ENCODE results near the gene SHH. TPM values are rescaled to one million over a fixed set of nuclear protein-coding genes. Genes with fewer than 3 reads are reported as not detected.

SHH gene
- total and polyA plus RNA-seq, 2 of the 13 experiments (the other 11 are each of a cell fraction or from before 2014, with no cell fraction given), result 1.9 to 3.4 TPM

DNA sequence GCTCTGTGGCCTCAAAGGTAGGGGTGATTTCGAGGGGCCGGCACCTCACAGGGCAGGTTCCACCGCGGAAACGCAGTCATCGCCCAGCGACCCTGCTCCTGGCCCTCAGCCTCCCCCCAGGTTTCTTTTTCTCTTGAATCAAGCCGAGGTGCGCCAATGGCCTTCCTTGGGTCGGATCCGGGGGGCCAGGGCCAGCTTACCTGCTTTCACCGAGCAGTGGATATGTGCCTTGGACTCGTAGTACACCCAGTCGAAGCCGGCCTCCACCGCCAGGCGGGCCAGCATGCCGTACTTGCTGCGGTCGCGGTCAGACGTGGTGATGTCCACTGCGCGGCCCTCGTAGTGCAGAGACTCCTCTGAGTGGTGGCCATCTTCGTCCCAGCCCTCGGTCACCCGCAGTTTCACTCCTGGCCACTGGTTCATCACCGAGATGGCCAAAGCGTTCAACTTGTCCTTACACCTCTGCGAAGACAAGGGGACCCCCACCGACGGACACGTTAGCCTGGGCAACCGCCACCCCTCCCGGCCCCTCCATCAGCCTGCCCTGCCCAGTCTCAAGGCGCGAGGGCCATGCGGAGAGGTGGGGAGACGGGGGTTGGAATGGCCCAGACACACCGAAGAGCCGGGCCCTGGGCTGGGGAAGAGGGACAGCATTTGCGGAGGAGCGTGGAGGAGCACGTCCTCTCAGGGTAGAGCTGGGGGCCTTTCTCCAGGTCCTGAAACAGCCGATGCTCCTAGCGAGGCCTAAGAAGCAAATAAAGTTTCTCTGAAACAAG is 6.0 kb downstream of the SHH start:
- in situ Hi-C loops (cut with HindIII; ENCODE audit: extremely low pct_ligation_motif_present, low pct_unique_long_range_greater_than_20kb), result loop anchor here (25.0 kb wide), 1 partner anchor 831 kb away; the partner anchor contains the start of gene RNF32
- Histone ChIP-seq H3K9me3 (ENCODE audit: low read length) (no peaks in the 10 kb centered on the region), H3K27me3 (ENCODE audit: control insufficient read depth in 1 of 2, insufficient read depth in 2 of 2, low read length in 2 of 2) (peaks cover 2 to 16% of the 10 kb centered on the region in 2 experiments; a peak in 4 of 5 replicates), H3K79me2 (ENCODE audit: insufficient read depth, low read length) (no peaks in the 10 kb centered on the region), H3K4me2 (ENCODE audit: low read depth, low read length) (no peak overlapping the region), H3K4me3 (replicated peaks in 1 of 3; ENCODE audit: insufficient read depth in 1 of 3, low read depth in 2 of 3, low read length in 3 of 3) (no peak overlapping the region), H3K27ac (ENCODE audit: extremely low read length, insufficient read depth, low read length) (no peak overlapping the region), H3K9ac (ENCODE audit: insufficient read depth, low read depth, low read length) (no peak overlapping the region), H4K20me1 (ENCODE audit: insufficient read depth, low read length) (no peaks in the 10 kb centered on the region), H2AFZ (ENCODE audit: low read length) (no peak overlapping the region), H3K36me3 (replicated peaks in 1 of 2; ENCODE audit: control insufficient read depth in 1 of 2, insufficient read depth in 2 of 2, low read length in 2 of 2) (no peaks in the 10 kb centered on the region), H3K4me1 (ENCODE audit: insufficient read depth, low read length) (peaks cover 33% of the 10 kb centered on the region)
- 98% methylated on average over 46 of the region's 47 CpGs for WGBS (ENCODE audit: low lambda C conversion rate)
- POLR2A ChIA-PET, result no interaction called here
- FAIRE-seq (no peak), DNase-seq (ENCODE audit: low spot score) (no peak), ATAC-seq (no peak)
- intact Hi-C loops (cut with micrococcal nuclease; ENCODE audit: unreplicated experiment), result no loop called here
- CTCF ChIA-PET (ENCODE audit: low intra/inter-chr PET ratio, low total read pairs), result no interaction called here
- no TSS peak for BruUV-seq (replicated peaks)
- no peak for TF ChIP-seq GRHL1 (CRISPR knock-in tag; conservative IDR thresholded peaks at IDR 0.05)
- TF ChIP-seq ARID5B (CRISPR knock-in tag; IDR thresholded peaks at IDR 0.05), result no peak
- TF ChIP-seq ZNF446 (CRISPR knock-in tag; IDR thresholded peaks at IDR 0.05), result no peak
- TF ChIP-seq POLR2G (IDR thresholded peaks at IDR 0.05; ENCODE audit: low read depth, low read length), result 0 out of 2 replicates have a peak, but pooled peaks have one; percentile 5
- TF ChIP-seq SRSF1 (optimal IDR thresholded peaks at IDR 0.05; ENCODE audit: low read depth, low read length), result no peak
- TF ChIP-seq ZKSCAN8 (CRISPR knock-in tag; IDR thresholded peaks at IDR 0.05; ENCODE audit: borderline replicate concordance), result no peak
- TF ChIP-seq ZBTB43 (CRISPR knock-in tag; conservative IDR thresholded peaks at IDR 0.05), result no peak

All from HepG2 (cell line).